ENCODE data around the gene MRPL2.

DNA sequence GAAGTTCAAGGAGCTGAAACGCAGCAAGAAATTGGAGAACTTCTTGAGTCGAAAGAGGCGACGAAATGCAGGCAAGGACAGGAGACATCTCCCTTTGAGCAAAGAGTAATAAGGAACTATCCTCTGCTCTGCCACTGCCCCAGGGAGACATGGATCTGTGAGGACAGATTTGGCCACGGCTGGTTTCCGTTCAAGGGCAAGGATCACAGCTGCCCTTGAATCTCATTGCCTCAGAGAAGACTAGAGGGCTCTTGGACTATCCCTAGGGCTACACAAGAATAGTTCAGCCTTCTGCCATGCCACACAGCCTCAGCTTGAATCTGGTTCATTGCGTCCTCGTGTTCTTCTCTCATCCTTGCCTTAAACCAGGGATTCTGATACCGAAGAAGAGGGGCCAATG lies 30.1 kb downstream of the MRPL2 start:
- TF ChIP-seq, protein P1, sequence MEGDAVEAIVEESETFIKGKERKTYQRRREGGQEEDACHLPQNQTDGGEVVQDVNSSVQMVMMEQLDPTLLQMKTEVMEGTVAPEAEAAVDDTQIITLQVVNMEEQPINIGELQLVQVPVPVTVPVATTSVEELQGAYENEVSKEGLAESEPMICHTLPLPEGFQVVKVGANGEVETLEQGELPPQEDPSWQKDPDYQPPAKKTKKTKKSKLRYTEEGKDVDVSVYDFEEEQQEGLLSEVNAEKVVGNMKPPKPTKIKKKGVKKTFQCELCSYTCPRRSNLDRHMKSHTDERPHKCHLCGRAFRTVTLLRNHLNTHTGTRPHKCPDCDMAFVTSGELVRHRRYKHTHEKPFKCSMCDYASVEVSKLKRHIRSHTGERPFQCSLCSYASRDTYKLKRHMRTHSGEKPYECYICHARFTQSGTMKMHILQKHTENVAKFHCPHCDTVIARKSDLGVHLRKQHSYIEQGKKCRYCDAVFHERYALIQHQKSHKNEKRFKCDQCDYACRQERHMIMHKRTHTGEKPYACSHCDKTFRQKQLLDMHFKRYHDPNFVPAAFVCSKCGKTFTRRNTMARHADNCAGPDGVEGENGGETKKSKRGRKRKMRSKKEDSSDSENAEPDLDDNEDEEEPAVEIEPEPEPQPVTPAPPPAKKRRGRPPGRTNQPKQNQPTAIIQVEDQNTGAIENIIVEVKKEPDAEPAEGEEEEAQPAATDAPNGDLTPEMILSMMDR (IDR thresholded peaks at IDR 0.05): no peak
- TF ChIP-seq POLR2A (IDR thresholded peaks at IDR 0.05): no peak

Data from heart left ventricle (tissue), 13 donors.